HL-60 (cell line): ENCODE data around the gene DCC.

ENCODE experiments used
- DNase-seq, 2 experiments: peaks; one replicate each; pipeline ENCODE4 v3.0.0-alpha.2; 2010 to 2020; ENCODE audit warnings: low read depth in 1 of 2, low spot score in 1 of 2
- H3K27ac ChIP-seq: fragments of 250-450 bp; sonication (Bioruptor Pico); replicated peaks from 2 replicates; pipeline ENCODE4 v1.5.1; 2020; ENCODE audit warnings: mild to moderate bottlenecking, moderate library complexity
- H3K27me3 ChIP-seq: fragments of 250-450 bp; sonication (Bioruptor Pico); 2 replicates; pipeline ENCODE4 v1.5.1; 2021; ENCODE audit warnings: mild to moderate bottlenecking, moderate library complexity; ENCODE audit not compliant: insufficient read depth, poor library complexity, severe bottlenecking
- H3K4me3 ChIP-seq: replicated peaks from 2 replicates; pipeline ENCODE4 v1.5.1; 2011; ENCODE audit warnings: mild to moderate bottlenecking, control low read depth, low read length; ENCODE audit not compliant: insufficient read depth
- CTCF ChIP-seq: IDR thresholded peaks from one replicate; pipeline ENCODE4 v1.5.1; 2011; ENCODE audit warnings: low read length, control low read depth, inconsistent platforms; ENCODE audit not compliant: insufficient read depth
- GABPA ChIP-seq: IDR thresholded peaks from 2 replicates; pipeline ENCODE4 v1.6.1; 2012; ENCODE audit warnings: low read depth
- POLR2AphosphoS5 ChIP-seq: IDR thresholded peaks from 2 replicates; pipeline ENCODE4 v1.6.1; 2012; ENCODE audit warnings: low read depth
- REST ChIP-seq: IDR thresholded peaks from 2 replicates; pipeline ENCODE4 v1.6.1; 2012; ENCODE audit warnings: low read depth; ENCODE audit not compliant: insufficient replicate concordance
- SPI1 ChIP-seq: IDR thresholded peaks from 2 replicates; pipeline ENCODE4 v1.6.1; 2012; ENCODE audit warnings: low read depth, mild to moderate bottlenecking, borderline replicate concordance

The DCC gene

DNA sequence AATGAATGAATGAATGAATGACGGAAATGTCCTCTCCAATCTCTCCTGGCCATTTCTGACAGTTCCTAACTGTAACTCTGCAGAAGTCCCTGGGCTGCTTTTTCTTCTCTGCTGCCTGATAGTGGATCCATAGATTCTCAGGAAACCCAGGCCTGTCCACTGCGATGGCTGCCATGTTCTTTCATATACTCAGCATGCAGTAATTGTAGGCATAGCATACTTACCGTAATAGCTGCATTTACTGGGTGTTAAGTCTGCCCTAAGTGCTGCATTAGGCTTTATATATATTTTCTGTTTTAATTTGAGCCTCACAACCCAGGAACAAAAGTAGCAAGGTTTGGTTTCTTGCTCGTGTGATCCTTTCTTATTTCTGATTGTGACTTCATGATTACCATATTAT is 122.9 kb downstream of the DCC start:
- TF ChIP-seq REST (no peak), GABPA (no peak), CTCF (no peak), POLR2AphosphoS5 (no peak), SPI1 (no peak)
- DNase-seq: no peak
- no peak overlapping the region for H3K27ac ChIP-seq
- no peak overlapping the region for H3K4me3 ChIP-seq
- no peaks in the 10 kb centered on the region for H3K27me3 ChIP-seq

DNA sequence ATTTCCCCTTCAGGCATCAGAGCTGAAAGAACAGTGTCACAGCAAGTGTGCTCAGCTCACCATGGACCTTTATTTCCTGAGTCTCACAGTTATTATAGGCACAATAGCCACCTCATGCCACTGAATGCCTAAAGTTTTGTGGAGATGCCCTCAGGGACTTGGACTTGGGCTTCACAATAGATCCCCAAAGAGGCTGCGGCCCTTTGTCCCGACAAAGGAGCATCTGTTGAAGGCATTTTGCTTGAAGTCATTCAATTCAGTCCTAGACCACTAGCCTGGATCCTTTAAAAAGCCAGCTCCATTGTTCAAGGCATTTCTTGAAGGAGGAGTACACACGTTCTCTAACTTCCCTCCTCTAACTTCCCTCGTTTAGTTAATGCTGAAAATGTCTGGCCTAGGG is 125.4 kb downstream of the DCC start:
- no peak for DNase-seq
- Histone ChIP-seq H3K27ac (no peak overlapping the region), H3K27me3 (no peaks in the 10 kb centered on the region), H3K4me3 (no peak overlapping the region)
- no peak for TF ChIP-seq REST

- Histone ChIP-seq H3K4me3 (no peak overlapping the region), H3K27me3 (no peaks in the 10 kb centered on the region), H3K27ac (no peak overlapping the region)
- TF ChIP-seq SPI1 (no peak), POLR2AphosphoS5 (no peak), REST (no peak), CTCF (no peak), GABPA (no peak)
- DNase-seq: no peak
Observed at GRCh38 chr18:52468496-52468895, 128.5 kb downstream of the DCC start.

GRCh38 chr18:52475325-52475724 is 135.3 kb downstream of the DCC start:
- no peak overlapping the region for H3K4me3 ChIP-seq
- H3K27ac ChIP-seq: no peak overlapping the region
- peaks cover 6% of the 10 kb centered on the region for H3K27me3 ChIP-seq
- no peak for DNase-seq
- no peak for TF ChIP-seq REST
- no peak for TF ChIP-seq POLR2AphosphoS5
- no peak for TF ChIP-seq GABPA
- TF ChIP-seq SPI1: no peak
- TF ChIP-seq CTCF: no peak
